ENCODE measurements around the gene ZC3H14.
A peak's percentile ranks its signal among the peaks of the same experiment; 100 is the strongest.

ZC3H14 gene

GRCh38 chr14:88613552-88614010 lies 50.7 kb downstream of the ZC3H14 start:
- DNase-seq = peak; percentile 76

- no peak for DNase-seq
Measured at GRCh38 chr14:88614218-88614907, 51.5 kb downstream of the ZC3H14 start.

- no peak for DNase-seq
Measured at GRCh38 chr14:88616697-88617096, 53.9 kb downstream of the ZC3H14 start.

GRCh38 chr14:88617479-88617878 lies 54.6 kb downstream of the ZC3H14 start:
- DNase-seq = no peak

- no peak for DNase-seq
Measured at GRCh38 chr14:88618476-88618875, 55.6 kb downstream of the ZC3H14 start.

GRCh38 chr14:88621100-88621499 lies 58.3 kb downstream of the ZC3H14 start:
- DNase-seq = no peak

GRCh38 chr14:88625671-88626070 lies 62.8 kb downstream of the ZC3H14 start:
- no peak for DNase-seq

GRCh38 chr14:88628033-88628432 lies 65.2 kb downstream of the ZC3H14 start:
- DNase-seq = no peak

GRCh38 chr14:88628462-88628861 lies 65.6 kb downstream of the ZC3H14 start:
- no peak for DNase-seq

GRCh38 chr14:88630565-88630964 lies 67.7 kb downstream of the ZC3H14 start:
- DNase-seq = no peak

GRCh38 chr14:88631091-88631490 lies 68.3 kb downstream of the ZC3H14 start:
- no peak for DNase-seq

GRCh38 chr14:88632512-88632911 lies 69.7 kb downstream of the ZC3H14 start:
- no peak for DNase-seq

- DNase-seq = no peak
Measured at GRCh38 chr14:88639221-88639620, 76.4 kb downstream of the ZC3H14 start.

- DNase-seq = no peak
Measured at GRCh38 chr14:88660056-88660455, 97.2 kb downstream of the ZC3H14 start.

GRCh38 chr14:88667555-88668273 lies 104.9 kb downstream of the ZC3H14 start:
- DNase-seq = peak; percentile 88

- DNase-seq = no peak
Measured at GRCh38 chr14:88668448-88669116, 105.7 kb downstream of the ZC3H14 start.

GRCh38 chr14:88669346-88669745 lies 106.5 kb downstream of the ZC3H14 start:
- no peak for DNase-seq
